ENCODE data around the gene CTSC. TPM values are rescaled to one million over a fixed set of nuclear protein-coding genes. Genes with fewer than 3 reads are reported as not detected.
A peak's percentile ranks its signal among the peaks of the same experiment; 100 is the strongest.

Gene CTSC
- total RNA-seq, 1 experiment from 2014 or later, result 269 TPM

DNA sequence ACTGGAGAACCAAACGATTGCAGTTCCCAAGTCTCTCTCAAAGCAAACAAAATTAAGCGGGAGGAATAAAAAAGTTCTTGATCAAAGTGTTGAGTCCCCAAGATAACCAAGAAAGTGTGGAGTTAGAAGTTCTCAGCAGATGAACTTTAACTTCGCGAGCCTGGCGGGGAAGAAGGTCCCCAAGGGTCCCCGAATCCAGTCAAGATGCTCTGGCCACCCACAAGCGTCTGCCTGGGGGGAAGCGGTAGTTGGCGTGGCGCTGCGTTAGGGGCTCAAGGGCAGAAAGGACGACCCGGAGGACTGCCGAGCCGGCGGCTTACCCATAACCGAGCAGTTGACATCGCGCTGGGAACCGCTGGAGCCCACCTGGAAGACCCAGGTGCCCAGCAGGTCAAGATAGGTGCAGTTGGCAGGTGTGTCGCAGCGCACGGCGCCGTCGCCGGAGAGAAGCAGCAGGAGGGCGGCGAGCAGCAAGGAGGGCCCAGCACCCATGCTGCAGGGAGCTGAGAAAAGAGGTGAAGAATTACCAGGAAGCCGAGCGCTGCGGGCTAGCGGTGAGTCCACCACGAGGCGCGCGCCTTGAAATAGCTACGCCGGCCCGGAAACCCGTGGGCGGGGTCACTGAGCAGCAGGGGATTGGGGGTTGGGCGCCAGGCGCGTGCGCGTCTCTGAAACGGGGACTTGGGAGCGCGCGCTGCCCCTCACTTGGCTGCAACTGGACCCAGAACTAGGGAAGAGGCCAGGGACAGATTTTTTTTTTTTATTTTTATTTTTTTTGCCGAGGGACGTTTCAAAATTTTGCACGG, at the start of gene CTSC (continued):
- TF ChIP-seq, protein P1, sequence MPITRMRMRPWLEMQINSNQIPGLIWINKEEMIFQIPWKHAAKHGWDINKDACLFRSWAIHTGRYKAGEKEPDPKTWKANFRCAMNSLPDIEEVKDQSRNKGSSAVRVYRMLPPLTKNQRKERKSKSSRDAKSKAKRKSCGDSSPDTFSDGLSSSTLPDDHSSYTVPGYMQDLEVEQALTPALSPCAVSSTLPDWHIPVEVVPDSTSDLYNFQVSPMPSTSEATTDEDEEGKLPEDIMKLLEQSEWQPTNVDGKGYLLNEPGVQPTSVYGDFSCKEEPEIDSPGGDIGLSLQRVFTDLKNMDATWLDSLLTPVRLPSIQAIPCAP (CRISPR knock-in tag; IDR thresholded peaks at IDR 0.05), result 0 out of 2 replicates have a peak, but pooled peaks have one; percentile 58
- TF ChIP-seq ZNF396 (CRISPR knock-in tag; IDR thresholded peaks at IDR 0.05; ENCODE audit: borderline replicate concordance), result no peak
- TF ChIP-seq FOXK1 (CRISPR knock-in tag; IDR thresholded peaks at IDR 0.05), result peak; percentile 77; the same call in 1 of the 2 replicates
- peak; percentile 88 for TF ChIP-seq MYBL2 (CRISPR knock-in tag; IDR thresholded peaks at IDR 0.05)
- TF ChIP-seq ZNF232 (CRISPR knock-in tag; IDR thresholded peaks at IDR 0.05), result peak; percentile 94
- TF ChIP-seq, protein P2, sequence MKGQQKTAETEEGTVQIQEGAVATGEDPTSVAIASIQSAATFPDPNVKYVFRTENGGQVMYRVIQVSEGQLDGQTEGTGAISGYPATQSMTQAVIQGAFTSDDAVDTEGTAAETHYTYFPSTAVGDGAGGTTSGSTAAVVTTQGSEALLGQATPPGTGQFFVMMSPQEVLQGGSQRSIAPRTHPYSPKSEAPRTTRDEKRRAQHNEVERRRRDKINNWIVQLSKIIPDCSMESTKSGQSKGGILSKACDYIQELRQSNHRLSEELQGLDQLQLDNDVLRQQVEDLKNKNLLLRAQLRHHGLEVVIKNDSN (CRISPR knock-in tag; IDR thresholded peaks at IDR 0.05), result peak; percentile 67
- 0 out of 2 replicates have a peak, but pooled peaks have one; percentile 51 for TF ChIP-seq TEAD4 (CRISPR knock-in tag; IDR thresholded peaks at IDR 0.05)
- peak; percentile 43; the same call in 1 of the 2 replicates for TF ChIP-seq TEAD1 (CRISPR knock-in tag; IDR thresholded peaks at IDR 0.05)
- TF ChIP-seq, protein P3, sequence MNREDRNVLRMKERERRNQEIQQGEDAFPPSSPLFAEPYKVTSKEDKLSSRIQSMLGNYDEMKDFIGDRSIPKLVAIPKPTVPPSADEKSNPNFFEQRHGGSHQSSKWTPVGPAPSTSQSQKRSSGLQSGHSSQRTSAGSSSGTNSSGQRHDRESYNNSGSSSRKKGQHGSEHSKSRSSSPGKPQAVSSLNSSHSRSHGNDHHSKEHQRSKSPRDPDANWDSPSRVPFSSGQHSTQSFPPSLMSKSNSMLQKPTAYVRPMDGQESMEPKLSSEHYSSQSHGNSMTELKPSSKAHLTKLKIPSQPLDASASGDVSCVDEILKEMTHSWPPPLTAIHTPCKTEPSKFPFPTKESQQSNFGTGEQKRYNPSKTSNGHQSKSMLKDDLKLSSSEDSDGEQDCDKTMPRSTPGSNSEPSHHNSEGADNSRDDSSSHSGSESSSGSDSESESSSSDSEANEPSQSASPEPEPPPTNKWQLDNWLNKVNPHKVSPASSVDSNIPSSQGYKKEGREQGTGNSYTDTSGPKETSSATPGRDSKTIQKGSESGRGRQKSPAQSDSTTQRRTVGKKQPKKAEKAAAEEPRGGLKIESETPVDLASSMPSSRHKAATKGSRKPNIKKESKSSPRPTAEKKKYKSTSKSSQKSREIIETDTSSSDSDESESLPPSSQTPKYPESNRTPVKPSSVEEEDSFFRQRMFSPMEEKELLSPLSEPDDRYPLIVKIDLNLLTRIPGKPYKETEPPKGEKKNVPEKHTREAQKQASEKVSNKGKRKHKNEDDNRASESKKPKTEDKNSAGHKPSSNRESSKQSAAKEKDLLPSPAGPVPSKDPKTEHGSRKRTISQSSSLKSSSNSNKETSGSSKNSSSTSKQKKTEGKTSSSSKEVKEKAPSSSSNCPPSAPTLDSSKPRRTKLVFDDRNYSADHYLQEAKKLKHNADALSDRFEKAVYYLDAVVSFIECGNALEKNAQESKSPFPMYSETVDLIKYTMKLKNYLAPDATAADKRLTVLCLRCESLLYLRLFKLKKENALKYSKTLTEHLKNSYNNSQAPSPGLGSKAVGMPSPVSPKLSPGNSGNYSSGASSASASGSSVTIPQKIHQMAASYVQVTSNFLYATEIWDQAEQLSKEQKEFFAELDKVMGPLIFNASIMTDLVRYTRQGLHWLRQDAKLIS (CRISPR knock-in tag; IDR thresholded peaks at IDR 0.05; ENCODE audit: borderline replicate concordance), result peak; percentile 74; the same call in 1 of the 2 replicates
- TF ChIP-seq OVOL2 (CRISPR knock-in tag; IDR thresholded peaks at IDR 0.05; ENCODE audit: borderline replicate concordance), result no peak
- TF ChIP-seq CREB1 (CRISPR knock-in tag; IDR thresholded peaks at IDR 0.05), result peak; percentile 80

DNA sequence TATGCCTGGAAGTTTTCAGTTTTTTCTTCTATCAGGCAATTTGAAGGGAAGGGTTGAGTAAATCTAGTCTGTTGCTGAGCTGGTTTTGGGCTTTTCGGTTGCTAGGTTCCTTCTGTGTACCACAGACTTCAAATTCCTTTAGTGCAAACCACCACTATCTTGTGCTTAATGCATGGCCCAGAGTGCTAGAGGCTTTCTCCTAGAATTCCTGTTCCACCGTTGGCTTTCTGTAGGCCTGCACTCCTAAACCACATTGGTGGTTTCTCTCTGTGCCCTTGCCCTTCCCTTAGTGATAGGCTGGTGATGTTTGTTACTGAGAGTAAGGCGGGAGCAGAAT, 47.1 kb upstream of the CTSC start:
- no peaks in the 10 kb centered on the region for H3K36me3 Mint-ChIP-seq
- H3K4me3 Mint-ChIP-seq, result no peak overlapping the region
- ChIA-PET CTCF (interaction anchor here (0.8 kb wide), 1 partner anchor 43 kb away, joined by 3 read pairs; no protein-coding TSS in a partner anchor), POLR2A (no interaction called here)
- DNase-seq (ENCODE audit: low spot score) (no peak), ATAC-seq (peak; percentile 38)
- TF ChIP-seq ZNF671 (CRISPR knock-in tag; IDR thresholded peaks at IDR 0.05), result no peak
- TF ChIP-seq, protein P4, sequence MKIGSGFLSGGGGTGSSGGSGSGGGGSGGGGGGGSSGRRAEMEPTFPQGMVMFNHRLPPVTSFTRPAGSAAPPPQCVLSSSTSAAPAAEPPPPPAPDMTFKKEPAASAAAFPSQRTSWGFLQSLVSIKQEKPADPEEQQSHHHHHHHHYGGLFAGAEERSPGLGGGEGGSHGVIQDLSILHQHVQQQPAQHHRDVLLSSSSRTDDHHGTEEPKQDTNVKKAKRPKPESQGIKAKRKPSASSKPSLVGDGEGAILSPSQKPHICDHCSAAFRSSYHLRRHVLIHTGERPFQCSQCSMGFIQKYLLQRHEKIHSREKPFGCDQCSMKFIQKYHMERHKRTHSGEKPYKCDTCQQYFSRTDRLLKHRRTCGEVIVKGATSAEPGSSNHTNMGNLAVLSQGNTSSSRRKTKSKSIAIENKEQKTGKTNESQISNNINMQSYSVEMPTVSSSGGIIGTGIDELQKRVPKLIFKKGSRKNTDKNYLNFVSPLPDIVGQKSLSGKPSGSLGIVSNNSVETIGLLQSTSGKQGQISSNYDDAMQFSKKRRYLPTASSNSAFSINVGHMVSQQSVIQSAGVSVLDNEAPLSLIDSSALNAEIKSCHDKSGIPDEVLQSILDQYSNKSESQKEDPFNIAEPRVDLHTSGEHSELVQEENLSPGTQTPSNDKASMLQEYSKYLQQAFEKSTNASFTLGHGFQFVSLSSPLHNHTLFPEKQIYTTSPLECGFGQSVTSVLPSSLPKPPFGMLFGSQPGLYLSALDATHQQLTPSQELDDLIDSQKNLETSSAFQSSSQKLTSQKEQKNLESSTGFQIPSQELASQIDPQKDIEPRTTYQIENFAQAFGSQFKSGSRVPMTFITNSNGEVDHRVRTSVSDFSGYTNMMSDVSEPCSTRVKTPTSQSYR (CRISPR knock-in tag; IDR thresholded peaks at IDR 0.05), result no peak
- TF ChIP-seq, protein P5, sequence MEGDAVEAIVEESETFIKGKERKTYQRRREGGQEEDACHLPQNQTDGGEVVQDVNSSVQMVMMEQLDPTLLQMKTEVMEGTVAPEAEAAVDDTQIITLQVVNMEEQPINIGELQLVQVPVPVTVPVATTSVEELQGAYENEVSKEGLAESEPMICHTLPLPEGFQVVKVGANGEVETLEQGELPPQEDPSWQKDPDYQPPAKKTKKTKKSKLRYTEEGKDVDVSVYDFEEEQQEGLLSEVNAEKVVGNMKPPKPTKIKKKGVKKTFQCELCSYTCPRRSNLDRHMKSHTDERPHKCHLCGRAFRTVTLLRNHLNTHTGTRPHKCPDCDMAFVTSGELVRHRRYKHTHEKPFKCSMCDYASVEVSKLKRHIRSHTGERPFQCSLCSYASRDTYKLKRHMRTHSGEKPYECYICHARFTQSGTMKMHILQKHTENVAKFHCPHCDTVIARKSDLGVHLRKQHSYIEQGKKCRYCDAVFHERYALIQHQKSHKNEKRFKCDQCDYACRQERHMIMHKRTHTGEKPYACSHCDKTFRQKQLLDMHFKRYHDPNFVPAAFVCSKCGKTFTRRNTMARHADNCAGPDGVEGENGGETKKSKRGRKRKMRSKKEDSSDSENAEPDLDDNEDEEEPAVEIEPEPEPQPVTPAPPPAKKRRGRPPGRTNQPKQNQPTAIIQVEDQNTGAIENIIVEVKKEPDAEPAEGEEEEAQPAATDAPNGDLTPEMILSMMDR (IDR thresholded peaks at IDR 0.05), result no peak
- no peak for TF ChIP-seq TEAD4 (CRISPR knock-in tag; IDR thresholded peaks at IDR 0.05)
- TF ChIP-seq, protein P6, sequence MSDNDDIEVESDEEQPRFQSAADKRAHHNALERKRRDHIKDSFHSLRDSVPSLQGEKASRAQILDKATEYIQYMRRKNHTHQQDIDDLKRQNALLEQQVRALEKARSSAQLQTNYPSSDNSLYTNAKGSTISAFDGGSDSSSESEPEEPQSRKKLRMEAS (CRISPR knock-in tag; IDR thresholded peaks at IDR 0.05), result no peak
- no peak for TF ChIP-seq MXD4 (CRISPR knock-in tag; IDR thresholded peaks at IDR 0.05; ENCODE audit: borderline replicate concordance)
- no peaks in the 10 kb centered on the region for H3K27me3 Mint-ChIP-seq (ENCODE audit: low read depth)
- no peaks in the 10 kb centered on the region for H3K9me3 Mint-ChIP-seq
- peaks cover 10% of the 10 kb centered on the region for H3K4me1 Mint-ChIP-seq
- no peak overlapping the region for H3K27ac Mint-ChIP-seq
